SH-SY5Y (cell line): Measurements from ENCODE around the gene TSPEAR.

Experiments
- GATA2 ChIP-seq: IDR thresholded peaks from 2 replicates; pipeline ENCODE4 v1.6.1; 2011; ENCODE audit warnings: mild to moderate bottlenecking, low read depth, low read length
- GATA3 ChIP-seq: IDR thresholded peaks from 2 replicates; pipeline ENCODE4 v1.6.1; 2011; ENCODE audit warnings: low read depth, mild to moderate bottlenecking, low read length, moderate library complexity

DNA sequence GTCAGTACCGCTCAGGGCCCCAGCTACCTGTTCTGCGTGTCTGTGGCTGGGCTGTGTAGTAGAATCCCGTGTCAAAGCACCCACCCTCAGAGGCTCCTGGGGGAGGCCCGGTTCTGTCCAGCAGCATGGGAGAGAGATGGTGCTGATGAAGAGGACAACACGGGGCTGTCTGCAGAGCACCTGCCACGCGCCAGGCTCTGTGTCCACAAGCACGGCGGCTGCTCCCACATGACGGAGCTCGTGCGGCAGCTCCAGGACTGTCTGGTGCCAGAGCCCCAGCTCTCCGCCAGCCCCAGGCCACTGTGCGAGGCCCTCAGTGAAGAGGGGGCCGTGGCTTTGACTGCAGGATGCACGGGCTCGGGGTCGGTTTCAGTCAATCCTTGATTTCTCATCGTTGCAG, 42.0 kb upstream of the TSPEAR start:
- TF ChIP-seq GATA3 = no peak
- TF ChIP-seq GATA2 = no peak
